Neural progenitor cell (in vitro differentiated cells): ENCODE results near the gene PPP2R1A. TPM values are rescaled to one million over a fixed set of nuclear protein-coding genes. Genes with fewer than 3 reads are reported as not detected.

Experiments used
- DNase-seq: peaks from one replicate; pipeline ENCODE4 v3.0.0-alpha.2; 2016; ENCODE audit warnings: low spot score
- H2AFZ ChIP-seq: fragments of 200-600 bp; sonication (generic); replicated peaks from 2 replicates; pipeline ENCODE4 v1.6.1; 2016; ENCODE audit warnings: antibody characterized with exemption
- H3F3A ChIP-seq: fragments of 200-600 bp; sonication (generic); 2 replicates; pipeline ENCODE4 v1.6.1; 2016; ENCODE audit warnings: antibody characterized with exemption, low read depth
- H3K27ac ChIP-seq: fragments of 200-600 bp; sonication (generic); 2 replicates; pipeline ENCODE4 v1.5.1; 2016; ENCODE audit warnings: mild to moderate bottlenecking
- H3K27me3 ChIP-seq: fragments of 200-600 bp; sonication (generic); 2 replicates; pipeline ENCODE4 v1.6.1; 2016; ENCODE audit warnings: mild to moderate bottlenecking, moderate library complexity
- H3K36me3 ChIP-seq: fragments of 200-600 bp; sonication (generic); 2 replicates; pipeline ENCODE4 v1.5.1; 2016
- H3K4me1 ChIP-seq: fragments of 200-600 bp; sonication (generic); 2 replicates; pipeline ENCODE4 v1.6.1; 2016; ENCODE audit warnings: mixed run types
- H3K4me2 ChIP-seq: fragments of 200-600 bp; sonication (generic); 2 replicates; pipeline ENCODE4 v1.6.1; 2016
- H3K4me3 ChIP-seq: fragments of 200-600 bp; sonication (generic); 2 replicates; pipeline ENCODE4 v1.5.1; 2016
- H3K79me2 ChIP-seq: fragments of 200-600 bp; sonication (generic); 2 replicates; pipeline ENCODE4 v1.6.1; 2016; ENCODE audit warnings: low read depth
- H3K9ac ChIP-seq: fragments of 200-600 bp; sonication (generic); 2 replicates; pipeline ENCODE4 v1.6.1; 2016
- H3K9me3 ChIP-seq: fragments of 200-600 bp; sonication (generic); 2 replicates; pipeline ENCODE4 v1.5.1; 2016; ENCODE audit warnings: low read depth
- H4K20me1 ChIP-seq: fragments of 200-600 bp; sonication (generic); 2 replicates; pipeline ENCODE4 v1.6.1; 2016; ENCODE audit warnings: low read depth
- H3K27ac Mint-ChIP-seq: 3 replicates; pipeline ENCODE4 v1.8.0; 2021; ENCODE audit warnings: mixed read lengths
- H3K27me3 Mint-ChIP-seq: 2 replicates; pipeline ENCODE4 v1.8.0; 2022; ENCODE audit warnings: low read depth, mild to moderate bottlenecking, inconsistent platforms, moderate library complexity, mixed read lengths; ENCODE audit not compliant: insufficient read depth
- H3K36me3 Mint-ChIP-seq: 3 replicates; pipeline ENCODE4 v1.8.0; 2021; ENCODE audit warnings: mixed read lengths
- H3K4me1 Mint-ChIP-seq: 3 replicates; pipeline ENCODE4 v1.8.0; 2021; ENCODE audit warnings: mixed read lengths
- H3K4me3 Mint-ChIP-seq: 3 replicates; pipeline ENCODE4 v1.8.0; 2021; ENCODE audit warnings: mild to moderate bottlenecking, moderate library complexity, mixed read lengths
- H3K9me3 Mint-ChIP-seq: 3 replicates; pipeline ENCODE4 v1.8.0; 2020; ENCODE audit warnings: mixed read lengths
- EZH2 ChIP-seq: fragments of 200-600 bp; sonication (generic); IDR thresholded peaks from 2 replicates; pipeline ENCODE4 v1.6.1; 2017; ENCODE audit warnings: antibody characterized with exemption, mild to moderate bottlenecking, moderate library complexity
- EZH2phosphoT487 ChIP-seq: fragments of 200-600 bp; sonication (generic); IDR thresholded peaks from 2 replicates; pipeline ENCODE4 v1.6.1; 2017; ENCODE audit warnings: antibody characterized with exemption
- total RNA-seq: library from RNA; depleted of rRNA; stranded (reverse); fragments of >200 nt; gene quantifications from 2 replicates; pipeline ENCODE4 v1.2.3, GENCODE V29; 2015; ENCODE audit warnings: low replicate concordance
- TF ChIP-seq, protein P1 (sequence below): fragments of 200-600 bp; sonication (generic); IDR thresholded peaks from 2 replicates; pipeline ENCODE4 v1.5.1; 2017; ENCODE audit warnings: antibody characterized with exemption, mild to moderate bottlenecking

PPP2R1A gene
- total RNA-seq, 1 donor from 2014 or later = 218 TPM

- no peak overlapping the region for H3K27ac ChIP-seq
- no peak overlapping the region for H3K9ac ChIP-seq
- no peaks in the 10 kb centered on the region for H4K20me1 ChIP-seq
- no peaks in the 10 kb centered on the region for H3K79me2 ChIP-seq
- H3K4me3 Mint-ChIP-seq = no peak overlapping the region
- DNase-seq = peak; percentile 29
- peaks cover 5% of the 10 kb centered on the region for H3F3A ChIP-seq
- H3K4me3 ChIP-seq = no peak overlapping the region
- peaks cover 14% of the 10 kb centered on the region for H3K4me1 Mint-ChIP-seq
- peaks cover 9% of the 10 kb centered on the region for H3K27me3 Mint-ChIP-seq
- no peak overlapping the region for H2AFZ ChIP-seq
- H3K4me2 ChIP-seq = no peak overlapping the region
- TF ChIP-seq, protein P1, sequence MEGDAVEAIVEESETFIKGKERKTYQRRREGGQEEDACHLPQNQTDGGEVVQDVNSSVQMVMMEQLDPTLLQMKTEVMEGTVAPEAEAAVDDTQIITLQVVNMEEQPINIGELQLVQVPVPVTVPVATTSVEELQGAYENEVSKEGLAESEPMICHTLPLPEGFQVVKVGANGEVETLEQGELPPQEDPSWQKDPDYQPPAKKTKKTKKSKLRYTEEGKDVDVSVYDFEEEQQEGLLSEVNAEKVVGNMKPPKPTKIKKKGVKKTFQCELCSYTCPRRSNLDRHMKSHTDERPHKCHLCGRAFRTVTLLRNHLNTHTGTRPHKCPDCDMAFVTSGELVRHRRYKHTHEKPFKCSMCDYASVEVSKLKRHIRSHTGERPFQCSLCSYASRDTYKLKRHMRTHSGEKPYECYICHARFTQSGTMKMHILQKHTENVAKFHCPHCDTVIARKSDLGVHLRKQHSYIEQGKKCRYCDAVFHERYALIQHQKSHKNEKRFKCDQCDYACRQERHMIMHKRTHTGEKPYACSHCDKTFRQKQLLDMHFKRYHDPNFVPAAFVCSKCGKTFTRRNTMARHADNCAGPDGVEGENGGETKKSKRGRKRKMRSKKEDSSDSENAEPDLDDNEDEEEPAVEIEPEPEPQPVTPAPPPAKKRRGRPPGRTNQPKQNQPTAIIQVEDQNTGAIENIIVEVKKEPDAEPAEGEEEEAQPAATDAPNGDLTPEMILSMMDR = no peak
- TF ChIP-seq EZH2 (no peak), EZH2phosphoT487 (no peak)
- peaks cover 5% of the 10 kb centered on the region for H3K36me3 Mint-ChIP-seq
- H3K27me3 ChIP-seq = no peaks in the 10 kb centered on the region
- no peaks in the 10 kb centered on the region for H3K9me3 ChIP-seq
- H3K27ac Mint-ChIP-seq = no peak overlapping the region
- H3K4me1 ChIP-seq = no peaks in the 10 kb centered on the region
- H3K9me3 Mint-ChIP-seq = peaks cover 46% of the 10 kb centered on the region
- no peaks in the 10 kb centered on the region for H3K36me3 ChIP-seq
Measured at GRCh38 chr19:52176574-52176973, 13.3 kb upstream of the PPP2R1A start.

- Mint-ChIP-seq H3K27me3 (peaks cover 8% of the 10 kb centered on the region), H3K9me3 (peaks cover 13% of the 10 kb centered on the region), H3K4me3 (no peak overlapping the region), H3K27ac (no peak overlapping the region), H3K36me3 (peaks cover 9% of the 10 kb centered on the region), H3K4me1 (peaks cover 19% of the 10 kb centered on the region)
- no peak overlapping the region for H3K4me2 ChIP-seq
- no peak overlapping the region for H3K27ac ChIP-seq
- H4K20me1 ChIP-seq = peaks cover 14% of the 10 kb centered on the region
- no peak for DNase-seq
- H3K79me2 ChIP-seq = peaks cover 28% of the 10 kb centered on the region
- H3K9me3 ChIP-seq = no peaks in the 10 kb centered on the region
- TF ChIP-seq EZH2 (no peak), EZH2phosphoT487 (no peak)
- TF ChIP-seq, protein P1 = no peak
- H3K4me3 ChIP-seq = no peak overlapping the region
- H3K4me1 ChIP-seq = peaks cover 17% of the 10 kb centered on the region
- H3K9ac ChIP-seq = no peak overlapping the region
- H3K27me3 ChIP-seq = no peaks in the 10 kb centered on the region
- peaks cover 12% of the 10 kb centered on the region for H3F3A ChIP-seq
- no peaks in the 10 kb centered on the region for H3K36me3 ChIP-seq
- no peak overlapping the region for H2AFZ ChIP-seq
Measured at GRCh38 chr19:52187407-52187806, 2.4 kb upstream of the PPP2R1A start.

- DNase-seq = no peak
- no peaks in the 10 kb centered on the region for H3K27me3 ChIP-seq
- H2AFZ ChIP-seq = peak overlapping the region; percentile 70
- H3K4me3 ChIP-seq = peak overlapping the region; percentile 53
- Mint-ChIP-seq H3K27me3 (peaks cover 5% of the 10 kb centered on the region), H3K4me1 (peaks cover 21% of the 10 kb centered on the region), H3K9me3 (peaks cover 18% of the 10 kb centered on the region), H3K27ac (peak overlapping the region; percentile 100), H3K4me3 (peak overlapping the region; percentile 96), H3K36me3 (peaks cover 21% of the 10 kb centered on the region)
- peak overlapping the region; percentile 30 for H3K9ac ChIP-seq
- peaks cover 5% of the 10 kb centered on the region for H3K36me3 ChIP-seq
- H4K20me1 ChIP-seq = peaks cover 25% of the 10 kb centered on the region
- no peaks in the 10 kb centered on the region for H3K9me3 ChIP-seq
- TF ChIP-seq, protein P1 = no peak
- peak overlapping the region; percentile 82 for H3K4me2 ChIP-seq
- peaks cover 45% of the 10 kb centered on the region for H3K79me2 ChIP-seq
- H3K27ac ChIP-seq = peak overlapping the region; percentile 75
- peaks cover 17% of the 10 kb centered on the region for H3K4me1 ChIP-seq
- H3F3A ChIP-seq = peaks cover 12% of the 10 kb centered on the region
Measured at GRCh38 chr19:52188822-52189734, 774 bp upstream of the PPP2R1A start.
